Glutamatergic neuron (in vitro differentiated cells): ENCODE results near the gene UBL4B. TPM values are rescaled to one million over a fixed set of nuclear protein-coding genes. Genes with fewer than 3 reads are reported as not detected.

ENCODE experiments used
- DNase-seq: peaks from one replicate; pipeline ENCODE4 v3.0.0; 2022
- H3K27ac Mint-ChIP-seq: one replicate; pipeline ENCODE4 v1.8.0; 2020; ENCODE audit warnings: mild to moderate bottlenecking, mixed read lengths, inconsistent platforms; ENCODE audit not compliant: unreplicated experiment
- H3K27me3 Mint-ChIP-seq: one replicate; pipeline ENCODE4 v1.8.0; 2020; ENCODE audit warnings: mild to moderate bottlenecking, moderate library complexity, mixed read lengths, inconsistent platforms; ENCODE audit not compliant: unreplicated experiment
- H3K36me3 Mint-ChIP-seq: one replicate; pipeline ENCODE4 v1.8.0; 2020; ENCODE audit warnings: mild to moderate bottlenecking, mixed read lengths, inconsistent platforms; ENCODE audit not compliant: unreplicated experiment
- H3K4me1 Mint-ChIP-seq: one replicate; pipeline ENCODE4 v1.8.0; 2020; ENCODE audit warnings: mild to moderate bottlenecking, low read depth, mixed read lengths, inconsistent platforms; ENCODE audit not compliant: unreplicated experiment
- H3K4me3 Mint-ChIP-seq: one replicate; pipeline ENCODE4 v1.8.0; 2020; ENCODE audit warnings: mild to moderate bottlenecking, mixed read lengths, inconsistent platforms; ENCODE audit not compliant: unreplicated experiment
- H3K9me3 Mint-ChIP-seq: one replicate; pipeline ENCODE4 v1.8.0; 2020; ENCODE audit warnings: mild to moderate bottlenecking, moderate library complexity, mixed read lengths, inconsistent platforms; ENCODE audit not compliant: unreplicated experiment
- CTCF ChIP-seq: fragments of 200-600 bp; sonication (generic); IDR thresholded peaks from one replicate; pipeline ENCODE4 v1.5.0; 2021; ENCODE audit not compliant: partially characterized antibody, unreplicated experiment
- total RNA-seq: library from RNA; stranded (reverse); fragmentation: NEBNext Ultra II Directional; extraction: Animal tissue kit (Norgen Biotek cat#: 25700); gene quantifications from one replicate; pipeline ENCODE4 v1.2.1, GENCODE V29; 2021; ENCODE audit not compliant: unreplicated experiment

Gene UBL4B
- total RNA-seq, 1 donor from 2014 or later, result not detected

GRCh38 chr1:110160538-110161100 is 48.4 kb downstream of the UBL4B start:
- no peak for TF ChIP-seq CTCF
- Mint-ChIP-seq H3K27me3 (peaks cover 4% of the 10 kb centered on the region), H3K9me3 (peaks cover 3% of the 10 kb centered on the region), H3K4me1 (peaks cover 30% of the 10 kb centered on the region), H3K4me3 (no peak overlapping the region), H3K27ac (no peak overlapping the region), H3K36me3 (peaks cover 7% of the 10 kb centered on the region)
- no peak for DNase-seq

GRCh38 chr1:110161165-110161564 is 48.9 kb downstream of the UBL4B start:
- no peak for TF ChIP-seq CTCF
- H3K36me3 Mint-ChIP-seq, result peaks cover 7% of the 10 kb centered on the region
- DNase-seq, result no peak
- H3K9me3 Mint-ChIP-seq, result peaks cover 3% of the 10 kb centered on the region
- H3K4me1 Mint-ChIP-seq, result peaks cover 29% of the 10 kb centered on the region
- H3K27ac Mint-ChIP-seq, result no peak overlapping the region
- H3K4me3 Mint-ChIP-seq, result no peak overlapping the region
- H3K27me3 Mint-ChIP-seq, result peaks cover 4% of the 10 kb centered on the region

- H3K9me3 Mint-ChIP-seq, result peaks cover 5% of the 10 kb centered on the region
- peaks cover 4% of the 10 kb centered on the region for H3K27me3 Mint-ChIP-seq
Observed at GRCh38 chr1:110161849-110162248, 49.6 kb downstream of the UBL4B start.

More at GRCh38 chr1:110161849-110162248, 49.6 kb downstream of the UBL4B start:
- Mint-ChIP-seq H3K4me3 (no peak overlapping the region), H3K36me3 (peaks cover 7% of the 10 kb centered on the region), H3K27ac (no peak overlapping the region), H3K4me1 (peaks cover 27% of the 10 kb centered on the region)
- TF ChIP-seq CTCF, result no peak
- DNase-seq, result no peak

Other genes with a start within 250 kb of the UBL4B start
- 0.59 TPM for gene CSF1, start 201.6 kb upstream of the UBL4B start, total RNA-seq
- 73.8 TPM for gene AHCYL1, start 127.7 kb upstream of the UBL4B start, total RNA-seq
- gene STRIP1, start 77.8 kb upstream of the UBL4B start, total RNA-seq, result 90.2 TPM
- not detected for gene ALX3, start 41.8 kb upstream of the UBL4B start, total RNA-seq
- 6.4 TPM for gene SLC6A17, start 38.1 kb downstream of the UBL4B start, total RNA-seq
- 9.7 TPM for gene KCNC4, start 97.9 kb downstream of the UBL4B start, total RNA-seq
- 27.3 TPM for gene RBM15, start 226.9 kb downstream of the UBL4B start, total RNA-seq